GM18505 (cell line): Measurements from ENCODE around the gene DYNC1I1.

Source experiments
- ATAC-seq: cut with Tn5 transposase; IDR thresholded peaks from one replicate; pipeline ENCODE4 v1.9.1; 2021; ENCODE audit not compliant: unreplicated experiment
- POLR2A ChIP-seq: IDR thresholded peaks from 4 replicates; pipeline ENCODE4 v1.6.1; 2011; ENCODE audit warnings: borderline replicate concordance; ENCODE audit not compliant: insufficient read depth, insufficient read length; ENCODE audit errors: extremely low read depth

Gene DYNC1I1

GRCh38 chr7:95881597-95881996 lies 109.2 kb downstream of the DYNC1I1 start:
- TF ChIP-seq POLR2A: no peak
- ATAC-seq: no peak

DNA sequence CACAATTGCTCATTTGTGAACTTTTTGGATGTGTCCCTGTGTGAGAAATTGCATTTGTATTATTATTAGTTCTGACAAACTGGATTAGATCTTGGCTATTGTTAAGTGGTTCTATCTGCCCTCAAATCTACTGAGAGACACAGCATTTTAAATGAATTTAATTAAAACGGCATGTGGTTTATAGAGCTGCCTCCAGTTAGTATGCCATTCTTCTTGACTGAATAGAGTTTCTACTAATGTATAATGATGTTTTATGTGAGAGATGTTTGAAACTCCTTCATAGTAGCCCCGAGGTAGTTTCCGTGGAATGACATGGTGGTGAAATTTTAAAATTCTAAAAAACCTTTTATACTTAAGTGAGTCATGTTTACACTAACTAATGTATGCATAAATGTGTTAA lies 110.9 kb downstream of the DYNC1I1 start:
- ATAC-seq: no peak
- no peak for TF ChIP-seq POLR2A

DNA sequence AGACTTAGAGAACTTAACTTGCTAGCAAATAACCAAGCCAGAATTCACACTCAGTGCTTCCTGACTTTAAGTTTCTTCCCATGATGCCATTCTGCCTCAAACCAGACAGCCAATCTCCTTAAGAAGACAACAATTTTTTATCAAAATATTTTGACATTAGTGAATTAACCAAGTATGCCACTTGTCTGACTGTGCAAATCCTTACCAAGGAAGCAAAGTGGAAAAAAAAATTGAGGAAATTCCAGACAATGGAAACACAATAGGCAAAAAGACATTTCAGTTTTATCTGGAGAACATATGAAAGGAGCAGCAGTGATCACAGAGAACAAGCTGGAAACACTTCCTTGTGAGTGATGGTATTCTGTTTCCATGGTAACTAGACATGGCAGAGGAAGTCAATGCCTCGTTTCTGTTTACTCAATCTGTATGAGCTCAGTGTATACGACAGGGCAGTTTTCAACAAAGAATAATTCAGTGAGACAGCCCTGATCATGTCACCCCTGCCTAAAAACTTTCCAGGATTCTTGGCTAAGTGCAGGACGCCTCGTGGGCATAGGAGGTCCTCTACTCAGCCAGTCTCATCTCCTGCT lies 114.2 kb downstream of the DYNC1I1 start:
- no peak for ATAC-seq
- TF ChIP-seq POLR2A: no peak

DNA sequence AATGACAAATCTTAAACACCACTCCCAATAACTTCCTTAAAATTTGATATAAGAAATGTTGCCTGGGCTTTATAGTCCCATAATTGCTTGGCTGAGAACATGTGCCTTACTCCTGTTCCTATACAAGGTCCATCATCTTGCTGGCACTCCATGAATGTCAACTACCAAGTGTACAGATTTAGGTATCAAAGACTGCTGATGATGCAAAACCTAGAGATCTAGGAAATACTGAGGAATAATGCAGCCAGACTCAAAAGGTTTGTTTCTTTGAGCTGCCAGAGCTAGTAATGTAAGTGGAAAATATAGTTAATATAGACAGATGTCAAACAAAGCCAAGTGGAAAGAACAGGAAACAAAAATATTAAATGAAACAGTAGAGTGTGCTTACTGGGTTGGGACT lies 121.1 kb downstream of the DYNC1I1 start:
- ATAC-seq: no peak
- no peak for TF ChIP-seq POLR2A

DNA sequence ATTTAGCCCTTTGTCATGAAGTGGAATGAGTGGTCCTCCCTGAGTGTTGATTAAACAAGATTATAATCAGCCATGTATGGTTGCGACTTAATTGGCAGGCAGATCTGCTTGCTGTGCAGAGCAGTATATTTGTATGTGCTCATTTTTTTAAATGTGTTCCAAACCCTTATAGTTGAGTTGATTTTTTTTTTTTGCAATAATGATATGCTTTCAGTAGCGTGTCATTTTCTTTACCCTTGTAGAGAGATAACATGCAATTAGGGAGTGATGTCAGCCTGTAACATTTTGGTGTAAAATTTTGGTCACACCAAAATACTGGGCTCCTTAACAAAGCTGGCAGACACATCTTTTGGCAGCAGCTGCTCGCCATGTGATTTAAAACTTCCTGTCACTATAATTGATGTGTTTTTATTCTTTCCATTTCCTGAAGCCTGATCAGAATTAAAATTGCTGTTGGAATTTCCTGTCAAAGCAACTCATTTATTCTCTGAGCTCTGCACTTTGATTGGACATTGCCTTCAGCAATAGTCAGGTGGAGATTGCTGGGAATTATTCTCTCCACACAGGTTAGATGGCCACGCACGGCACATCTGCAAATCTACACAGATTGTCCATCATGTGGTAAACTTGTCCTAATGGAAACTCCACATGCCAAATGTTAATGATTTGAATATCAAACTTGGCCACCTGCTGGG lies 125.3 kb downstream of the DYNC1I1 start:
- no peak for ATAC-seq

GRCh38 chr7:95899919-95900513 lies 127.7 kb downstream of the DYNC1I1 start:
- no peak for TF ChIP-seq POLR2A
- ATAC-seq: no peak

More for the DNA sequence above, 125.3 kb downstream of the DYNC1I1 start:
- no peak for TF ChIP-seq POLR2A

DNA sequence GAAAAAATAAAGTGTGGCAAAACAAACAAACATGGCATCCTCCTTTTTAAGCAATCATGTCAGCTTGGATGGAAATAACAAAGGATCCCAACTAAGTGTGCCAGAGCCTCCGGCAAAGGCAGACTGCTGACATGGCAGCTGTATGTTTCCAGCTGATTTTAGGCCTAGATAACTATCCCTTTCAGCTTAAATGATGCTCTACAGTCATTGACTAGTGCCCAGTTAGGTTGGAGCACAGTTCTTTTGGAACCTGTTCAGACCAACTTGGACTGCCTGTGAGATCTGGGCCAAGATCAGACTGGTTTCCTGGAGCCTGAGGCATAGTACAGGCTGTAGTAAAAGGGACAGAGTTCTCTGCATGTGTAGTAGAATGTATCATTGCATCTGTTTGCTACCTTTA lies 128.7 kb downstream of the DYNC1I1 start:
- no peak for TF ChIP-seq POLR2A
- no peak for ATAC-seq

DNA sequence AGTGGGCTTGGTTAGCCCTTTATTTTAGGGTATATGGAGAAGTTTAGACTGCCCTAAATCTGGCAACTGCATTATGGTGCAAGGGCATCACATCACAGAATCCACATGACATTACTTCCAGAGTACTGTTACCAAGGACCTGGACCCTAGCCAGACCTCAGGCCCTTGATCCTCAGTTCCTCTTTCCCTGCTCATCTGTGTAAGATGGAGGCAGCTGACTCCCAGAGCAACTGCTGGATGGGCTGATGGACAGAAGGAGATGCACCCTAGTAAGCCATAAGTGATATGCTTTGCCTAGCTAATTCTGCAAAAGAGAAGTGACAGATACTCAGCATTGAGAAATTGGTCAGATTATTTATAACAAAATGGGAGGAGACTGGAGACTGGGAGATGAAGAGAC lies 131.7 kb downstream of the DYNC1I1 start:
- no peak for TF ChIP-seq POLR2A
- ATAC-seq: no peak

- no peak for ATAC-seq
These were observed 132.8 kb downstream of the DYNC1I1 start for GRCh38 chr7:95905167-95905566.

GRCh38 chr7:95906851-95907250 lies 134.5 kb downstream of the DYNC1I1 start:
- no peak for TF ChIP-seq POLR2A
- no peak for ATAC-seq

More at GRCh38 chr7:95905167-95905566, 132.8 kb downstream of the DYNC1I1 start:
- TF ChIP-seq POLR2A: no peak

GRCh38 chr7:95907337-95907736 lies 135.0 kb downstream of the DYNC1I1 start:
- TF ChIP-seq POLR2A: no peak
- ATAC-seq: no peak

- no peak for TF ChIP-seq POLR2A
- no peak for ATAC-seq
These were observed 136.1 kb downstream of the DYNC1I1 start for GRCh38 chr7:95908499-95908898.

DNA sequence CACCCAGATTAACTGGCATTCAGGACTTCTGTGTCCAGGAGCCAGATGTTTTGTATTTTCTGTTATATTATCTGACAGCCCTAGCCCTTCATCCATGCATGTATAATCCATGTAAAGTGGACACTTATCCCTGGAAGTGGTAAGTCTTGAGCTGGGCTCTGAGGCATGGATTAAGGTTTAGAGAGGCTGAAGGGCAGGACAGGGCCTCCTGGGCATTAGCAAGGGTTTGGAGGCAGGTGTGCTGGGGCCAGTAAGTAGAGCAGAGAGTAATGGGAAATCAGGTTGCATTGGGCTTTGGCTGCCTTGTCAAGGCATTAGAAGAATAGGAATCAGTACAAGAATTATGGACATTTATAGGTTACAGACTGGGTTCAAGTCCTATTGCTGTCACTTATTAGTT lies 138.0 kb downstream of the DYNC1I1 start:
- no peak for TF ChIP-seq POLR2A
- no peak for ATAC-seq

DNA sequence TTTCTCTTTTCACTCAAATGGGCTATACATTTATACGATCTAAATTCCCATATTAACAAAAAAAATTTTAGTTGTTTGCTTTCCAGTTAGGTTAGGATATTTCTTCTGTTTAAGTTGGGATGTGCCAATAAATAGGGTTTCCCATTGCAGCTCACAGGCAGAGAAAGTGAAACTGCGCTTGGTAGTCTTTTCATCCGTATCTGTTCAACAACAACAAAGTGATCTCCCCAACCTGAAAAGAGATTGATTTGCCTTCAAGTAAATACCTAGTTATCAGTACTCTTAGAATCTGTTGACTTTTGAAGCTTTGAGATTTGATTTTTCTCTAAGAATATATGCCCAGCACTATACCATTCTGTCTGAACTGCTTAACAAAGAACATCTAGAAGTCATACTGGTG lies 143.4 kb downstream of the DYNC1I1 start:
- ATAC-seq: no peak
- no peak for TF ChIP-seq POLR2A

GRCh38 chr7:95916573-95917297 lies 144.4 kb downstream of the DYNC1I1 start:
- no peak for TF ChIP-seq POLR2A
- peak; percentile 58 for ATAC-seq

DNA sequence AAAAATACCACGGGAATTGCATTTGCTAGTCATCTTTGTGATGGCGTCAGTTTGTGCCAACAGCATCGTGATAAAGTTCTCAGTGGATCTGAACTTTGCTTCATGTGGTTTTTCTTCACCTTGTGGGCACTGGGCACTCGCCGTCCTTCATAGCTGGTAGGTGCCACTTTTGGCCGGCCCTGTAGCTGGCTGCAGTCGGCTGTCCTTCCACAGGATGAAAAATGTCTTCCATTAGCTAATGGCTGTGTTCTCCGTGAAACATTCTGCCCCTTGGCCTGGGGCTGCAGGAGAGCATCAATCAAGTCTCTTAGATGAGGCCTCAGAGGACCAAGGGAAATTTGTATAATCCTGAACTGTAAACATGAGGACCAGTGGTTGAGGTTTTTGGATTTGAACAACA lies 145.3 kb downstream of the DYNC1I1 start:
- no peak for ATAC-seq
- TF ChIP-seq POLR2A: no peak
